Panc1 (cell line): ENCODE data around the gene SCYL2. TPM values are rescaled to one million over a fixed set of nuclear protein-coding genes. Genes with fewer than 3 reads are reported as not detected.
"Not testable (repeated sequence)": the region's sequence is repeated elsewhere in the genome, so short reads cannot be mapped to it uniquely, and the experiment has no call there.

Experiments
- ATAC-seq: fragments of 200-7000 bp; cut with Tn5 transposase; 2 replicates; pipeline ENCODE4 v1.9.1; 2020; ENCODE audit warnings: mild to moderate bottlenecking, moderate library complexity
- BruUV-seq: library from RNA; stranded (reverse); fragments of 400-500 nt; replicated peaks from 2 replicates; lab custom pipeline; 2021; lab: Mats Ljungman, UMichigan
- CTCF ChIA-PET: fragments of 300-600 bp; sonication (Branson Sonifier 250); formaldehyde crosslinking; loops from one replicate; lab custom pipeline; 2022; ENCODE audit warnings: antibody characterized with exemption; lab: Charles Lee
- POLR2A ChIA-PET: fragments of 300-600 bp; sonication (Branson Sonifier 250); formaldehyde crosslinking; loops from one replicate; lab custom pipeline; 2022; ENCODE audit warnings: antibody characterized with exemption; lab: Charles Lee
- DNase-seq: peaks from one replicate; pipeline ENCODE4 v3.0.0-alpha.2; 2010; ENCODE audit warnings: low read depth, low spot score
- H3K27ac ChIP-seq: 2 replicates; pipeline ENCODE4 v1.5.1; 2011; ENCODE audit warnings: mild to moderate bottlenecking, low read length, inconsistent platforms
- H3K27me3 ChIP-seq: fragments of 200-500 bp; sonication (Bioruptor generic); 2 replicates; pipeline ENCODE4 v1.6.0; 2014; ENCODE audit warnings: low read length, inconsistent platforms; ENCODE audit not compliant: control insufficient read depth, insufficient read depth
- H3K36me3 ChIP-seq: fragments of 200-500 bp; sonication (Bioruptor generic); 2 replicates; pipeline ENCODE4 v1.5.1; 2014; ENCODE audit warnings: inconsistent platforms, mild to moderate bottlenecking, low read length, moderate library complexity; ENCODE audit not compliant: control insufficient read depth, insufficient read depth
- H3K4me1 ChIP-seq: 2 replicates; pipeline ENCODE4 v1.5.1; 2011; ENCODE audit warnings: inconsistent platforms, mild to moderate bottlenecking, low read length, moderate library complexity; ENCODE audit not compliant: control insufficient read depth, insufficient read depth
- H3K4me3 ChIP-seq, 2 experiments: 2 replicates each; pipeline ENCODE4 v1.5.1; 2011 to 2012; ENCODE audit warnings: low read depth in 2 of 2, low read length in 2 of 2, mild to moderate bottlenecking in 2 of 2, inconsistent platforms in 1 of 2, moderate library complexity in 1 of 2
- H3K9me3 ChIP-seq: fragments of 200-500 bp; sonication (Bioruptor generic); 2 replicates; pipeline ENCODE4 v1.5.1; 2014; ENCODE audit warnings: low read depth, mild to moderate bottlenecking, inconsistent platforms, low read length, moderate library complexity; ENCODE audit not compliant: control insufficient read depth, insufficient read depth
- CTCF ChIP-seq: fragments of 450-650 bp; IDR thresholded peaks from 2 replicates; pipeline ENCODE4 v1.5.1; 2017; ENCODE audit warnings: mild to moderate bottlenecking
- POLR2AphosphoS5 ChIP-seq: IDR thresholded peaks from 2 replicates; pipeline ENCODE4 v1.6.1; 2012; ENCODE audit warnings: mild to moderate bottlenecking, low read depth, low read length, moderate library complexity
- REST ChIP-seq, 2 experiments: IDR thresholded peaks; 2 replicates each; pipeline ENCODE4 v1.6.1; 2011 to 2012; ENCODE audit warnings: low read depth in 2 of 2, control low read depth in 1 of 2, low read length in 1 of 2, mild to moderate bottlenecking in 1 of 2, moderate library complexity in 1 of 2; ENCODE audit not compliant: insufficient read depth in 1 of 2
- SIN3A ChIP-seq: IDR thresholded peaks from 2 replicates; pipeline ENCODE4 v1.6.1; 2012; ENCODE audit warnings: low read depth, mild to moderate bottlenecking, low read length, moderate library complexity, borderline replicate concordance; ENCODE audit not compliant: insufficient read depth
- TCF7L2 ChIP-seq: IDR thresholded peaks from 2 replicates; pipeline ENCODE4 v1.6.1; 2011; ENCODE audit warnings: mild to moderate bottlenecking, low read depth, low read length, inconsistent platforms
- in situ Hi-C: cut with HindIII; loops from 2 replicates; pipeline ENCODE4 v1.10.0; 2016; ENCODE audit warnings: low sequenced_read_pairs, low pct_unique_long_range_greater_than_20kb
- intact Hi-C: fragments of 100-400 bp; cut with micrococcal nuclease; formaldehyde crosslinking; loops from one replicate; pipeline ENCODE4 v1.10.0; 2022; ENCODE audit not compliant: unreplicated experiment
- total RNA-seq: library from RNA; stranded (reverse); gene quantifications from one replicate; pipeline ENCODE4 v1.2.1, GENCODE V29; 2021; ENCODE audit not compliant: unreplicated experiment

Gene SCYL2
- total RNA-seq, 1 experiment from 2014 or later = 45.3 TPM

- ChIA-PET CTCF (no interaction called here), POLR2A (interaction anchor here (0.7 kb wide), 1 partner anchor 39 kb away, joined by 3 read pairs; no protein-coding TSS in a partner anchor)
- Histone ChIP-seq H3K27me3 (no peaks in the 10 kb centered on the region), H3K4me3 (no peak overlapping the region), H3K27ac (no peak overlapping the region), H3K4me1 (no peaks in the 10 kb centered on the region), H3K9me3 (peaks cover 4% of the 10 kb centered on the region; the same call in 1 of the 2 replicates), H3K36me3 (no peaks in the 10 kb centered on the region)
- intact Hi-C loops = no loop called here
- ATAC-seq (no peak), DNase-seq (no peak)
- no peak for TF ChIP-seq SIN3A
- no TSS peak for BruUV-seq
- in situ Hi-C loops = no loop called here
Observed at GRCh38 chr12:100303831-100304230, 36.9 kb downstream of the SCYL2 start.

GRCh38 chr12:100304334-100304733 lies 37.4 kb downstream of the SCYL2 start:
- ChIA-PET POLR2A (interaction anchor here (0.7 kb wide), 1 partner anchor 40 kb away, joined by 3 read pairs; no protein-coding TSS in a partner anchor), CTCF (interaction anchor here (0.7 kb wide), 1 partner anchor 12 kb away, joined by 7 read pairs; no protein-coding TSS in a partner anchor)
- H3K4me1 ChIP-seq, H3K4me3 ChIP-seq, H3K27ac ChIP-seq, intact Hi-C loops, DNase-seq, BruUV-seq, H3K36me3 ChIP-seq, ATAC-seq, in situ Hi-C loops, H3K9me3 ChIP-seq, H3K27me3 ChIP-seq: not testable (repeated sequence)

- H3K4me3 ChIP-seq, H3K4me1 ChIP-seq, H3K27ac ChIP-seq, BruUV-seq, CTCF ChIA-PET, DNase-seq, in situ Hi-C loops, ATAC-seq, intact Hi-C loops, H3K27me3 ChIP-seq, H3K9me3 ChIP-seq, H3K36me3 ChIP-seq, POLR2A ChIA-PET: not testable (repeated sequence)
Observed at GRCh38 chr12:100308138-100308537, 41.2 kb downstream of the SCYL2 start.

- H3K4me1 ChIP-seq = no peaks in the 10 kb centered on the region
- POLR2A ChIA-PET = no interaction called here
- TF ChIP-seq POLR2AphosphoS5 (no peak), TCF7L2 (no peak), REST (IDR thresholded peaks at IDR 0.05; ENCODE audit: insufficient read depth in 1 of 2, low read depth in 2 of 2, low read length in 1 of 2) (no peak), CTCF (no peak), SIN3A (no peak)
- intact Hi-C loops (no loop called here), in situ Hi-C loops (no loop called here)
- H3K9me3 ChIP-seq = no peaks in the 10 kb centered on the region
- no peaks in the 10 kb centered on the region for H3K27me3 ChIP-seq
- DNase-seq = no peak
- CTCF ChIA-PET = interaction anchor here (0.7 kb wide), 1 partner anchor 1250 kb away, joined by 3 read pairs; no protein-coding TSS in a partner anchor
- no peak for ATAC-seq
- peaks cover 17% of the 10 kb centered on the region for H3K36me3 ChIP-seq
- no peak overlapping the region for H3K4me3 ChIP-seq
- H3K27ac ChIP-seq = no peak overlapping the region
- no TSS peak for BruUV-seq
Observed at GRCh38 chr12:100311317-100311716, 44.3 kb downstream of the SCYL2 start.
